ENCODE data around the gene MUC6.

MUC6 gene

GRCh38 chr11:1006762-1007161 lies 29.8 kb downstream of the MUC6 start:
- DNase-seq: no peak

- no peak for DNase-seq
Observed at GRCh38 chr11:1005928-1006327, 30.6 kb downstream of the MUC6 start.

GRCh38 chr11:1003159-1003558 lies 33.4 kb downstream of the MUC6 start:
- DNase-seq: no peak

- DNase-seq: no peak
Observed at GRCh38 chr11:1002406-1002984, 34.0 kb downstream of the MUC6 start.

- no peak for DNase-seq
Observed at GRCh38 chr11:1001617-1002405, 34.7 kb downstream of the MUC6 start.

- DNase-seq: no peak
Observed at GRCh38 chr11:1000357-1001278, 35.9 kb downstream of the MUC6 start.

- no peak for DNase-seq
Observed at GRCh38 chr11:999009-999408, 37.5 kb downstream of the MUC6 start.

GRCh38 chr11:997907-998306 lies 38.6 kb downstream of the MUC6 start:
- no peak for DNase-seq

- DNase-seq: no peak
Observed at GRCh38 chr11:996681-997080, 39.8 kb downstream of the MUC6 start.

- no peak for DNase-seq
Observed at GRCh38 chr11:995752-996420, 40.6 kb downstream of the MUC6 start.

GRCh38 chr11:995044-995751 lies 41.3 kb downstream of the MUC6 start:
- no peak for DNase-seq

- DNase-seq: no peak
Observed at GRCh38 chr11:993632-994167, 42.8 kb downstream of the MUC6 start.

- DNase-seq: no peak
Observed at GRCh38 chr11:992577-992976, 43.9 kb downstream of the MUC6 start.

- DNase-seq: no peak
Observed at GRCh38 chr11:991711-992307, 44.7 kb downstream of the MUC6 start.

- DNase-seq: no peak
Observed at GRCh38 chr11:991034-991433, 45.5 kb downstream of the MUC6 start.

GRCh38 chr11:990101-990500 lies 46.4 kb downstream of the MUC6 start:
- no peak for DNase-seq

- DNase-seq: no peak
Observed at GRCh38 chr11:987671-988070, 48.8 kb downstream of the MUC6 start.

- no peak for DNase-seq
Observed at GRCh38 chr11:986952-987305, 49.6 kb downstream of the MUC6 start.

GRCh38 chr11:986270-986951 lies 50.1 kb downstream of the MUC6 start:
- DNase-seq: no peak

- DNase-seq: no peak
Observed at GRCh38 chr11:985848-986247, 50.7 kb downstream of the MUC6 start.

- DNase-seq: no peak
Observed at GRCh38 chr11:985406-985805, 51.1 kb downstream of the MUC6 start.
